NCI-H2107 treated with DMSO at 0.1 percent for 48 hours (cell line): ENCODE data around the gene KCNJ6.
"Not testable (repeated sequence)": the region's sequence is repeated elsewhere in the genome, so short reads cannot be mapped to it uniquely, and the experiment has no call there.

Experiments used
- DNase-seq: peaks from one replicate; lab custom pipeline; 2025; ENCODE audit not compliant: unreplicated experiment; lab: John Stamatoyannopoulos, UW

The KCNJ6 gene

GRCh38 chr21:37916310-37917051, at the start of gene KCNJ6:
KCNJ6 (minus strand) TSS chr21:37916457; CDS start chr21:37840682, 75,775 bp downstream.
- no peak for DNase-seq

GRCh38 chr21:37965088-37965805, 49.0 kb upstream of the KCNJ6 start:
- DNase-seq = no peak

- DNase-seq = no peak
Measured at GRCh38 chr21:37958537-37958936, 42.3 kb upstream of the KCNJ6 start.

- no peak for DNase-seq
Measured at GRCh38 chr21:37956772-37957171, 40.5 kb upstream of the KCNJ6 start.

- DNase-seq = no peak
Measured at GRCh38 chr21:37945036-37945435, 28.8 kb upstream of the KCNJ6 start.

GRCh38 chr21:37944496-37944895, 28.2 kb upstream of the KCNJ6 start:
- DNase-seq = no peak

- DNase-seq = no peak
Measured at GRCh38 chr21:37940691-37941090, 24.4 kb upstream of the KCNJ6 start.

GRCh38 chr21:37939838-37940237, 23.6 kb upstream of the KCNJ6 start:
- no peak for DNase-seq

- no peak for DNase-seq
Measured at GRCh38 chr21:37939251-37939650, 23.0 kb upstream of the KCNJ6 start.

- no peak for DNase-seq
Measured at GRCh38 chr21:37937668-37938067, 21.4 kb upstream of the KCNJ6 start.

- no peak for DNase-seq
Measured at GRCh38 chr21:37936010-37936785, 19.9 kb upstream of the KCNJ6 start.

GRCh38 chr21:37932936-37933335, 16.7 kb upstream of the KCNJ6 start:
- DNase-seq = no peak

- no peak for DNase-seq
Measured at GRCh38 chr21:37927711-37928110, 11.5 kb upstream of the KCNJ6 start.

- no peak for DNase-seq
Measured at GRCh38 chr21:37921091-37921490, 4.8 kb upstream of the KCNJ6 start.

GRCh38 chr21:37920302-37920701, 4.0 kb upstream of the KCNJ6 start:
- DNase-seq = not testable (repeated sequence)

GRCh38 chr21:37917612-37918011, 1.4 kb upstream of the KCNJ6 start:
- DNase-seq = no peak

- no peak for DNase-seq
Measured at GRCh38 chr21:37915941-37916309, 332 bp downstream of the KCNJ6 start.

GRCh38 chr21:37915497-37915911, 753 bp downstream of the KCNJ6 start:
- DNase-seq = no peak

GRCh38 chr21:37912616-37913015, 3.6 kb downstream of the KCNJ6 start:
- no peak for DNase-seq

- DNase-seq = no peak
Measured at GRCh38 chr21:37909936-37910335, 6.3 kb downstream of the KCNJ6 start.

GRCh38 chr21:37908691-37909090, 7.6 kb downstream of the KCNJ6 start:
- no peak for DNase-seq

- no peak for DNase-seq
Measured at GRCh38 chr21:37907076-37907475, 9.2 kb downstream of the KCNJ6 start.
